Measurements from ENCODE around the gene MPEG1. TPM values are rescaled to one million over a fixed set of nuclear protein-coding genes. Genes with fewer than 3 reads are reported as not detected.
A peak's percentile ranks its signal among the peaks of the same experiment; 100 is the strongest.

Gene MPEG1
- total and polyA plus RNA-seq, 2 of the 13 experiments (the other 11 are each of a cell fraction or from before 2014, with no cell fraction given), result not detected

GRCh38 chr11:59191095-59191494 lies 21.6 kb downstream of the MPEG1 start (continued):
- TF ChIP-seq PAXIP1 (CRISPR knock-in tag; conservative IDR thresholded peaks at IDR 0.05) (peak; percentile 65), RBM39 (IDR thresholded peaks at IDR 0.05; ENCODE audit: low read depth, low read length, poor library complexity, severe bottlenecking) (no peak), PAX8 (CRISPR knock-in tag; IDR thresholded peaks at IDR 0.05; ENCODE audit: borderline replicate concordance) (no peak), HNF1A (IDR thresholded peaks at IDR 0.05; ENCODE audit: low read depth) (no peak), HNF1A (CRISPR knock-in tag; IDR thresholded peaks at IDR 0.05; ENCODE audit: borderline replicate concordance) (no peak), HOMEZ (CRISPR knock-in tag; IDR thresholded peaks at IDR 0.05; ENCODE audit: low read depth) (no peak), ZNF362 (CRISPR knock-in tag; IDR thresholded peaks at IDR 0.05; ENCODE audit: borderline replicate concordance) (no peak), SAP130 (CRISPR knock-in tag; IDR thresholded peaks at IDR 0.05; ENCODE audit: low read depth) (no peak), ZNF224 (CRISPR knock-in tag; IDR thresholded peaks at IDR 0.05) (no peak), ZNF776 (CRISPR knock-in tag; IDR thresholded peaks at IDR 0.05) (no peak), ZNF512 (CRISPR knock-in tag; IDR thresholded peaks at IDR 0.05) (no peak), SMC3 (IDR thresholded peaks at IDR 0.05; ENCODE audit: low read length) (no peak), CHD2 (IDR thresholded peaks at IDR 0.05; ENCODE audit: low read depth, low read length) (no peak), ZNF780A (CRISPR knock-in tag; IDR thresholded peaks at IDR 0.05) (no peak), MLX (CRISPR knock-in tag; IDR thresholded peaks at IDR 0.05) (no peak), ZSCAN9 (CRISPR knock-in tag; IDR thresholded peaks at IDR 0.05; ENCODE audit: borderline replicate concordance) (no peak)

Measured in HepG2 (cell line).